GM21576 (cell line): Measurements from ENCODE around the gene MRPL45.

Source experiments
- ATAC-seq: cut with Tn5 transposase; IDR thresholded peaks from one replicate; pipeline ENCODE4 v1.9.1; 2021; ENCODE audit warnings: mild to moderate bottlenecking, moderate library complexity; ENCODE audit not compliant: unreplicated experiment

MRPL45 gene

DNA sequence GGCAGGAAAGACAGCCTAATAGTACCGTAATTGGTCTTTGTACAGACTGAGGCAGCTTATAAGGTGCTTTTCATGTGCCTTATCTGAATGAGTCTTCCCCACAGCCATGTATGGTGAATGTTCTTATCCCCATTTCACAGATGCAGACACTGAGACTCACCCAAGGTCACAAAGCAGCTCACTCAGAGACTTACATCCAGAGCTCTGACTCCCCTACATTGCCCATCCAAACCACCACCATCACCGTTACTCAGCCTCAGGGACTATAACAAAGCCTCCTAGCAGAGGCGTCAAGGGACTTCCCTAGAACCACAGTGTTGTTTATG lies 47.4 kb downstream of the MRPL45 start:
- ATAC-seq = no peak

DNA sequence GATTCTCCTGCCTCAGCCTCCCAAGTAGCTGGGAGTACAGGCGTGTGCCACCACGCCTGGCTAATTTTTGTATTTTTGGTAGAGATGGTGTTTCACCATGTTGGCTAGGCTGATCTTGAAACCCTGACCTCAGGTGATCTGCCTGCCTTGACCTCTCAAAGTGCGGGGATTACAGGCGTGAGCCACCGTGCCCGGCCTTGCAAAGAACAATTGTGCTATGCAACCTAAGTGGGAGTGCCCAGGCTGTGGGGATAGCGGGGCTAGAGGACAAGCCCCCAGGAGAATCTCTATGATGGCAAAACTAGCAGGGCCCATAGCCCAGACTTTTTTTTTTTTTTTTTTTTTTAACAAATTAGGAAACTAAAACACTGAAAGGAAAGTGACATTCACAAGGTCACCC lies 48.8 kb downstream of the MRPL45 start:
- ATAC-seq = no peak

DNA sequence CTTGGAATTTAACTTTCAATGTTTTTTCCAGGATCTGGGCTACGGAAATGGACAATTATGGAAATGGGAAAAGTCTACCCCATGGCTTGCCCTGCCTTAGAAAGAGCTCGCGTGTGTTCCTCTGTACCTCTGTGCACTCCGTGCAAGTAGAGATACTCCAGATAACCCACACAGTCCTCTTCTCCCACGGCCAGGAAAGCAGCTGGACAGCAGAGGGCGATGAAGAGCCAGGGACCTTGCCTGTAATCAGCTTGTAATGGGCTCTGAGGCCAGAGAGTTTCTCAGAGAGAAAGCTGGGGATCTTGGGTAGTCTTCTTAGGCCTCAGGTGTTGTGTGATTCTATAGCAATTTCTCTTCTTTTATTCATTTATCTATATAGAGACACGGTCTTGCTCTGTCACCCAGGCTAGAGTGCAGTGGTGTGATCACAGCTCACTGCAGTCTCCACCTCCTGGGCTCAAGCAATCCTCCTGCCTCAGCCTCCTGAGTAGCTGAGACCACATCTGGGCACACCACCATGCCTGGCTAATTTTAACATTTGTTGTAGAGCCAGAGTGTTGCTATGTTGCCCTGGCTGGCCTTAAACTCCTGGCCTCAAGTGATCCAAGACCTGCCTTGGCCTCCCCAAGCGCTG lies 52.2 kb downstream of the MRPL45 start:
- ATAC-seq = no peak

- no peak for ATAC-seq
Observed at GRCh38 chr17:38350035-38350434, 53.1 kb downstream of the MRPL45 start.

DNA sequence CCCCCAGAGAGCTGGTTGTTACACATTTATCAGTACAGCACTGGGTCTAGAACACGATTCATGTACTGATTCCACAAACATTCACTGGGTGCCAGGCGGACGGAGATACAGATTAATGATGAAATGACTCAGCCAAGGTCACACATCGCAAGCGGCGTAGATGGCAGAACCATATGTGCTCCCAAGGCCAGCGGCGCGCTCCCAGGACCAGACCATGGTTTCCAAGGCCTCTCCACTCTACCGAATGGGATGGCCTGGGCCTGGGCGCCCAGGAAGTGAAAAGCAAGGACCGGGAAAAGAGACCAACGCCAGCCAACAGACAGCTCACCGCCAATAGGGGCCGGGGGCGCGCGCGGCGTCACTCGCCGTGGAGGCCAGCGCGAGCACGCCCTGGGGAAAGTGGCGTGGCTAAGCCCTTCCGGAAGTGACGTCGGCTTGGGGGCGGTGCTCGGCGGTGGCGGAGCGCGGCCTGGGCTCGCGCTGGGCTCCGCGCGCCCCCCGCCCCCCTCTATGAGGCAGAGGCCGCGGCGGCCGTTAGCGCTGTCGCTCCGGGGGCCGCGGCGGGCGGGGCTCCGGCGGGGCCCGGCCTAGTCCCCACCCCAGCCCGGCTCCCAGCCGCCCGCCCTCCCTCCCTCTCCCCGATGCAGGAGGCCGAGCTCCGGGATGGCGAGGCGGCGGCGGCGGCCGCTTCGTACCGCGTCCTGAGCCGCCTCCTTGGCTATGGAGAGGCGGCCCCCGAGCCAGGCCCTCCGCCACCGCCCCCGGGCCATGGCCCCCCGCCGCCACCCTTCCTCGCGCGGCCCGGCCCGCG lies 54.6 kb downstream of the MRPL45 start, which contains the start of gene SOCS7:
Gene SOCS7, plus strand, starts transcription at position 433 of the 811 bp plus-strand sequence. Its CDS starts 209 bp downstream, at position 642.
- peak; percentile 83 for ATAC-seq

- ATAC-seq = peak; percentile 10
Observed at GRCh38 chr17:38352245-38353085, 55.5 kb downstream of the MRPL45 start.

- no peak for ATAC-seq
Observed at GRCh38 chr17:38353086-38353604, 56.2 kb downstream of the MRPL45 start.

GRCh38 chr17:38353668-38354067 lies 56.7 kb downstream of the MRPL45 start:
- ATAC-seq = no peak

- no peak for ATAC-seq
Observed at GRCh38 chr17:38354466-38354865, 57.5 kb downstream of the MRPL45 start.

GRCh38 chr17:38355251-38355650 lies 58.3 kb downstream of the MRPL45 start:
- no peak for ATAC-seq

DNA sequence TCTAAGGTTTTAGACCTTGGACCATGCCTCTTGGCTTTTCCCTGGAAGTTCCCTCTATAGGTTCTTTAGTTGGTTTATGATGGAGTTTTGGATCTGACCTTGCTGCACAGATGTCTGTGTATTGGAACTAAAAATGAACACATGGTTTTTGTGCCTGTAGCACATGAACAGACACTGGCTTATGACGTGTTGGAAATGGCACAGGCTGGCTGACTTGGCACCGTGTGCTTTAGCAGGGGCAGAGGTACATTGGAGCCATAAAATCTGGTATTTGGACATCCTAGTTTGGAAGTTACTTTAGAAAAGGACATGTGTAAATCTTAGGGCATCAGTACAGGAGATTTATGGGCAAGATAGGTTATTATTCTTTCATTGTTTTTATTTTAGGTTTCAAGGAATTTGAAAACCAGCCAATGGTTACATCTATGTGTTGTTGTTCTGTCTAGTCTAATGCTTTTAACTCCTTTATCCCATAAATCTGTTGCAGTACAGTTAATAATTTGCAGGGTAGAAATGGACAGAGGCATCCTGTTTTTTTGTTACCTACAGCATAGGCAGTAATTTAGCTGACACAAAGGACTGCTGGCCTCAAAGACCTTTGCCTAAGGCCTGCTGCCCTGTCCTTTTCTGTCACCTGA lies 60.6 kb downstream of the MRPL45 start:
- no peak for ATAC-seq

DNA sequence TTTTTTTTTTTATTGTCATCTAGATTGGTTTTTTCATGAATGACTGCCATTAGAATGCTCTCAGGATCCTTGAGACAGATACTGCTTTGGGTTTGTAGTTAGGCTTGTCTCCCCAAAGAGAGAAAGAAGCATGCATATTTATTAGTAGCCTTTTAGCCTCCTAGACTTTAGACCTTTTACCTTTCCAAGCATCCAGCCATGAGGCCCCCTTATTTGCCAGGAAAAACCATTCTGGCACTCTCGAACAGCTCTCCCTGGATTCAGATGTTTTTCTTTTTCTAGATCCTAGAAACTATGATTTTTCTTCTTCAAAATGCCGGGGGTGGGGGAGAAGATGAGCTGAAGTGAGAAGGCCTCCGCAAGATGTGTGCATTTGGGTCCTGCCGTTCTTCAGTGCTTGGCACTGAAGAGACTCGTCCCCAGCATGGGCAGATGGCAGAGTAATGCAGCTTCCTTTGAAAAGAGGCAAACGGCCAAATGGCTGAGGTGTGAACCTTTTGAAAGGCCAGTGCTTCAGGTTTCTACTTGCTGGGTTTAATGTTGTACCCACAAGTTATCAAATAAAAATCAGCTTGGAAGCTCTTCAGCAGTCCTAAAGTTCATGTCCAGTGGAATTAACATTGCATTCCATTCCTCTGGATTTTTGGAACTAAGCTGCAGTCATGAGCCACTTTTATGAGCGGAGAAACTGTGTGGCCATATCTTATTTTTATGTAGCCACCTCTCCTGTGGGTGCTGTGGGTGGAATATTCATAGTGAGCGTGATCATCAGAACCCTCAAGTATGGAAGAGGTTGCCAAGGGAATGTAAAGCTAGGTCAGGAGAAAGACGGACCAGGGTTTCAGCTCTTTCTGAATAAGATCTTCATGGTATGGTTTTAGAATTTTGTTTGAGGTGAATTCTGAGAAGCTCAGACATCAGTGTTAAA lies 61.9 kb downstream of the MRPL45 start:
- no peak for ATAC-seq

GRCh38 chr17:38361694-38362465 lies 64.9 kb downstream of the MRPL45 start:
- no peak for ATAC-seq

DNA sequence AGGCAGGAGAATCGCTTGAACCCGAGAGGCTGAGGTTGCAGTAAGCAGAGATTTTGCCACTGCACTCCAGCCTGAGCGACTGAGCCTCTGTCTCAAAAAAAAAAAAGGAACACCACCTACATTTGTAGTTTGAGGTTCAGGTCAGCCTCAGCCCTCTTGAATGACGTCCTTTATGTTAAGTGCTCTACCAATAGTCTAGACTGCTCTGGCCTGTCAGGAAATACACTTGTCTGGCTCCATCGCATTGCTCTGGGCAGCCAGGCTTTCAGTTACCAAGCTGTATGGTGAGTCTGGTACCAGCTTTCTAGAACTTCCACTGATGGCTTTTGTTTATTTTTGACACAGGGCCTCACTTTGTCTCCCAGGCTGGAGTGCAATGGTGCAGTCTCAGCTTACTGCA lies 66.0 kb downstream of the MRPL45 start:
- no peak for ATAC-seq

DNA sequence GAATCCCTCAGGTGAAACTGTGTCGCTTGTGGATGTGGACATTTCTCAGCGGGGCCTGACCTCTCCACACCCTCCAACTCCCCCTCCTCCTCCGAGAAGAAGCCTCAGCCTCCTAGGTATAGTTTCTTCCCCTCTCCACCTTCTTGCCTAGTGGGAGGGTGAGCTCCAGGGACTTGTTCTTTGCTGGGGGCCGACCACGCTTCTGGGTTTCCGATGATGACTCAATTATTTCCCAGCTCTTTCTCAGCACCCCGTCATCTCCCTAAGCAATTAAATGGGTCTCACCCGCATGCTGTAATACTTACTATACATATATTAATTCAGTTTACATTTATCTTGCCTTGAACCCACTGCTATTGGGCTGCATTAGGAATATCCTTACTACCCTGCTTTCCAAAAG lies 67.8 kb downstream of the MRPL45 start:
- no peak for ATAC-seq

- no peak for ATAC-seq
Observed at GRCh38 chr17:38369124-38369886, 72.3 kb downstream of the MRPL45 start.
